HS-5 (cell line): ENCODE results near the gene DSC2.
"Not testable (repeated sequence)": the region's sequence is repeated elsewhere in the genome, so short reads cannot be mapped to it uniquely, and the experiment has no call there.

Source experiments
- DNase-seq: peaks from one replicate; pipeline ENCODE4 v3.0.0-alpha.2; 2012; ENCODE audit warnings: low read depth

The DSC2 gene

DNA sequence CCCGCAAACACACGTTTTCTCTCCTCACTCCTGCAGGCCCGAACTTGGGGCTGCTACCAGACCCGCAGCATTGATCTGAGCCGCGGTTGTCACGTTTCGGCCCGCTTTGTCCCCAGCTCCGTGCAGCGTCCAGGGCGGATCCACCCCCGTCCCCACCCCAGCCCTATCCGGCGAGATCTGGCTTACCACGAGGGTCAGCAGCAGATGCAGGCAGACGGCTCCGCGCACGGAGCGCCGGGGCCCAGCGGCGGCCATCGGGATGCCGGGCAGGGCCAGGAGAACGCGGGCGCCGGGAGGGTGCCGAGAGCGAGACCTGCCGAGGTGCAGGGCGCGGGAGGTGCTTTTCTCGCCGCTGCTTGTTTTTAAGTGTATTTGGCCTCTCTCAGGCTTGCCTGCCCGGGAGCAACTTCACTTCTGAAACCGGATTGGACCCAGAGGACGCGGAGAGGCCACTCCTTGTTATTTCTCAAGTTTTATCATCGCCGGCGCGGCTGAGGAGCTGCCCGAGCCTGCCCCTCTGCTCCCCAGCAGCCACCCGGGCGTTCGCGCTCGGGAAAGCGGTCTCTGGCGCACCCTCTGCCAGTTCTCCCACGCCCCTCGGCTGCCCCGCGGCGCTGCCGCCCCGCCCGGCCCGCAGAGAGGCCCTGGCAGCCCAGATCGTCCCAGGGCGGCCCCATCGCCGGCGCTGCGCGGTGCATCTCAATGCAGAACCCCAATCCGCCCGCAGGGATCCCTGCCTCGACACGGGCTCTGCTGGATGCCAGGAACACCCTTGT lies 59.6 kb downstream of the DSC2 start, which contains the start of gene DSC3:
Gene DSC3 (minus strand): TSS at position 337 of the 776 bp plus-strand sequence. CDS start 82 bp downstream, at position 255.
- no peak for DNase-seq

DNA sequence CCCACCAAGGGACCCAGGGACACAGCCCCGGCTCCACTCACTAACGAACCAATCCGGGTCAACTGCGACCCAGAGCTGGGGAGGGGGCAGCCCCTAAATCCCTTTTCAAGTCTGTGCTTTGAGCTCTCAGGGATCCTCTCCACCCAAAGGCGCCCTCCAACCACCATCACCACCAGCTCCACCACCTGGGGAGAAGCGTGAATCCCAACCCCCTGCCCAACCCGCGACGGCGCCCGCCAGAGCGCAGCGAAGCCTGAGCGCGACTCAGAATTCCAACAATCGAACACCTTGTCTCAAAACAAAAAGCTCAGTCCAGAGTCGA lies 60.2 kb downstream of the DSC2 start:
- DNase-seq: no peak

DNA sequence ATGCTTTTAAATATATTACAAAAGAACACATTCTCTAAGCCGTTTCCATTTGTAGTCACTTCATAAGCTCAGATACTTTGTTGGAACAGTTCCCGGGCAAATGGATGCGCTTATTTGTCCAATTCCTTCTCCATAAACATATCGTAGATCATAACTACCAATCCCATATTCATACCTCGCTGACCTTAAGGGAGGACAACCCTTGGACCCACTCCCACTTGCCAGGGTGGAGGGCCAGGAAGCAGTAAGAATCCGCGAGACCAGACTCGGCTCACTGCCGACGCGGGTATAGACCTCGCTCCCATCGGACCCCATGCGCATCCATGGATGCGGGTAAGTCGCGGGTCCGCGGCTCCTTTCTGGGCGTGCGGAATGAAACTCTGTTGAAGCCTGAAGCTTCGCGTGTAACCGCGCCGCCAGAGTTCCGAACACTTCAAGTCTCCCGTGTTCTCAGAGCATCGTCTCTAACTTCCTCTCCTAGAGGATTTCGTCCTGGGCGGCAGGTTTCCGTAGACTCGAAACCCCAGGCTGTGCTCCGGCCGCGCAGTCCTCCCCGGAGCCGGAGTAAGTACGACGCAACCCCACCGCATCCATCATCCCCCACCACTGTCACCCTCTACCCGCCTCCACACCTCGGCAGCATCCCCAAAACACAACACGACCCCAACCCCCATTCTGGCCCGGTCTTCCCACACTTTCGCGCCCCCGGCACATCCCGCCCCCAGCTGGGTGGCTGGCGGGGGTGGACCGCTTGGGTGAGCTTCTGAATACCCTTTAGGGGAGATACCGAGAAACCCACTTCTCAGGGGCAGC lies 60.7 kb downstream of the DSC2 start:
- DNase-seq: no peak

DNA sequence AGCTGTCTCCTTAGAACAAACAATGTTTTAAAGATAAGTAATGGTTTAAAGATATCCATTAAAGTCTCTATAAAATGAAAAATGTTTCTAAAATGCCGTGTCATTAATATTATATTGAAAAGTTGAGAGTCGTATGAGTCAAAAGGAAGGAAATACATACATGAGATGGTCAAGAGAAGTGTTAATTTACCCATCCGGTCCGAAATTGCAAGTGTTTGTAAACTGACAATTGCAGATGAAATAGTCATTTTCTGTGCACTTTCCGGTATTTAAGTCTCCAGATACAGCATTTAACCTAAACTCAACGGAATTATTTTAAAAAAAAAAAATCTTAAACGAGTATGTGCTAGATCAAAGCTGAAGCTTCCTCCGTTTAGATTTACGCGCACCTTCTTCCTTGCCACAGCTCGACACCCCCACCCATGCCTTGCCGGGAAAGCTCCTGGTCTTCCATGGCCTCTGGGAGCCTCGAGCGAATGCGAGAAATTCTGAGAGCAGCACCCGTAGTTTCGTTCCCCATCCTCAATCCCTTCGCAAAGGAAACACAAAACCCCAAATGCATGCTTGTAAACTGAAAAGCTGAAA lies 61.4 kb downstream of the DSC2 start:
- DNase-seq: no peak

DNA sequence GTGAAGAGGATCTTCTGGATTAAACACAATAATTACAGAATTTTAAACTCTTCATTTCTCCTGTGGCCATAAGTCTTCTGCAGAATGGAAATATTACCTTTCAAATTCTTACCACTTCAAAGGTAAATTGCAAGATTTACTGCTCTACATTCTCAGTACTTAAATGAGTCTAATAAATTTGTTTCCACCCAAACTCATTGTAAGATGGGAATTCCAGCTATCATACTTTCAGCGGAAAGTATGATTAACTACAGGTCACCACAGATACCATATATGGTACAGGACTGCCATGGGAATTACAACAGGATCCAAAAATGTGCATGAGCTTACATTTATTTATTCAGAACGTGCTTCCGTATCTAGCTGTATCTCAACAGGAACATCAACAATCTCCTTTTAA lies 62.8 kb downstream of the DSC2 start:
- DNase-seq: no peak

DNA sequence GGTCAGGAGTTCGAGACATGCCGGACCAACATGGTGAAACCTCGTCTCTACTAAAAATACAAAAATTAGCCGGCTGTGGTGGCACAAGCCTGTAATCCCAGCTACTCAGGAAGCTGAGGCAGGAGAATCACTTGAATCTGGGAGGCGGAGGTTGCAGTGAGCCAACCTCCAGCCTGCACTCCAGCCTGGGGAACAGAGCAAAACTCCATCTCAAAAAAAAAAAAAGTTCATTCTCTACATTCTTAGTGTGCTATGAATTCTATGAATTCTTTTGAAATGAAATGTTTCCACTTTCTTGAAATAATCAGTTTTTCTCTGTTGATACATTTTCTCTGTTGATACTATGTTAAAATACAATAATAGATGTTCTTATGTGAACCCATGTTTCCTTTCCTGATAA lies 64.5 kb downstream of the DSC2 start:
- DNase-seq: not testable (repeated sequence)

DNA sequence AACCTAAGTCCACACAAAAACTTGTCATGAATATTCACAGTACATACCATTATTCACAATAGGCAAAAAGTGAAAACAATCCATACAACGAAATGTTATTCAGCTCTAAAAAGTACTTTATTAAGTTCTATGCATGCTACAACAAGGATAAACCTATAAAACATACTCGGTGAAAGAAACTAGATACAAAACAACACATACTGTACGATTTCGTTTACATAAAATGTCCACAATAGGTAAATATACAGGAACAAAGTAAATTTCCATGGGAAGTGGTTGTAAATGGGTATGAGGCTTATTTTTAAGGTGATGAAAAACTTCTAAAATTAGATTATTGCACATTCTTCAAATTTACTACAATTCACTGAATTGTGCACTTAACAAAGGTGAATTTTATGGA lies 67.7 kb downstream of the DSC2 start:
- DNase-seq: no peak

DNA sequence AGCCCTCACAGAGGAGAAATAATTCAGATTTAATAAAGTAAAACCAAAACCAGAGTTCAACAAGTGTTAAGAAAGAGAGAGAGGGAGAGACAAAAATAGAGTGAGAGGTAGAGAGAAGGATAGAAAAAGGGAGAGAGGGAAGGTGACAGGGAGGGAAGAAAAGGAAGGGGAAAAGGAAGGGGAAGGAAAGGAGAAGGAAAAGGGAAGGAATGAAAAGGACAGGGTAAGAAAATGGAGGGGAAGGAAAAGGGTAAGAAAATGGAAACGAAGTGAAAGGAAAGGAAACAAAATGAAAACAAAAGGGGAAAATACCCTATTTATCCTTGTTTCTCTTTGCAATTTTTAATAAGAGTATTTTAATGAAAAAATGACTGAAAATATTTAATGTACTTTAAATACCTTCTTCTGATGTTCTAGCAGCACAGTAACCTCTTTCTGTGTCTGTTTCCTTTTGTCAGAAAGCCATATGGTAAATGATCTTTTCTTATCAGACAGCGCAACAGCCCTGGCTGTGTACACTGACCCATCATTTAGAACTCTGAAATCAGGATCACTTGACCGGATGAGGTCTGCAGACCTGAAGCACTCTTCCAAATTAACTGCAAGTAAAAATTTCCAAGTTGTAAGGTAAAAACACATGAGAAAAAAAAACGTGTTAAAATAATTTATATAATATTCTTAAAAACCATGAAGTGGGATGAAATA lies 71.5 kb downstream of the DSC2 start:
- DNase-seq: no peak

DNA sequence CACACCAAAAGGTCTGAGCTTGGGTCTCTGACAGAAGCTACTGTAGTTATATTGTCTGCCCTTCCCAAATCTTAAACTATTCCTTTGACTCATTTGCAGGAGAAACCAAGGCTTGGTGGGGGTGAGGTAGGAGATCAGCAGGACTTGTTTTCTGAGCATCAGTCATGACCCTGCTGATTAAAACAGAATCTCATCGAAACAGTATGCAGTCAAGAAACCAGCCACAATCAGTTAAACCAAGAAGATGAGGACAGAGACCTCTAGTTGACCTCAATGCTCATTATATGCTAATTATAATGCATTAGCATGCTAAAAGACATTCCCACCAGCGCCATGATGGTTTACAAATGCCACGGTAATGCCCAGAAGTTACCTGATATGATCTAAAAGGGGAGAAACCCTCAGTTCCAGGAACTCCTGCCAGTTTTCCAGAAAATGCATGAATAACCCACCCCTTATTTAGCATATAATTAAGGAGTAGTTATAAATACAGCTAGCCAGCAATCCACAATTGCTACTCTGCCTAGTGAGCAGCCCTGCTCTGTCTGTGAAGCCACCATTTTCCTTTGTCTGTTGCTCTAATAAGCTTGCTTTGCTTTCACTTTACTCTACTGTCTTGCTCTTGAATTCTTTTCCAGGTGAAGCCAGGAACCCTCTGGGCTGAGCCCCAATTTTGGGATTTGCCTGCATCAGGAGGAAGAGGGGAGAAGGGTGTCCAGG lies 86.3 kb downstream of the DSC2 start:
- DNase-seq: no peak

DNA sequence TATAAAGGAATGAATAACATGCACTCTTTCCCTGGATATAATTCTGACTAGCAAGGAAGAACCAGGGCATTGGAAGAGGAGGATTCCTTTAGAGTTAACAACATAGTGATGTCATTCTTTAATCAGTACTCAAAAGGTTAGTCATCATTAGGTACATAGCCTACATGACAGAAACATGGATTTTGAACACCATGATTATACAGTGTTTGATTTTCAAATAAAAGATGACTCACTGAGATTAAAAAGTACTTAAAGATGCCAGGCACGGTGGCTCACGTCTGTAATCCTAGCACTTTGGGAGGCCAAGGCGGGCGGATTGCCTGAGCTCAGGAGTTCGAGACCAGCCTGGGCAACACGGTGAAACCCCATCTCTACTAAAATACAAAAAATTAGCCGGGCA lies 90.8 kb downstream of the DSC2 start:
- DNase-seq: peak; percentile 80

DNA sequence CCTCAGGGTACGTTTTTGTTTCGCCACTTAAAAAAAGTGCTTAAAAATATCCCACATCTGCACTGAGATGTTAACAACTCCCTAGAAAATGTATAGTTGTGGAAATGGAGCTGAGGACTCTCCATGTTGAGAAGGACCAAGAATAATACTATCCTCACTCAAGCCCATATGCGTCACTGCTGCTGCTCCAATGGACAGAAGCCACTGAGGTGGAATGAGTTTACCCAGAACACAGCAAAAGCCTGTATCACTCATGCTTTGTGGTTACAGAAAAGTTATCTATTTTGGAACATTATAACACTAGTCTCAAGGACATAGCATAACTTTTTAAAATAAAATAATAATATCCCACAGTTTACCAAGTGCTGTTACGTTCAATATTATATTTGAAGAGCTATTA lies 91.6 kb downstream of the DSC2 start:
- DNase-seq: no peak
